ENCODE results near the gene ZNRF2. TPM values are rescaled to one million over a fixed set of nuclear protein-coding genes. Genes with fewer than 3 reads are reported as not detected.
A peak's percentile ranks its signal among the peaks of the same experiment; 100 is the strongest.
"Not testable (repeated sequence)": the region's sequence is repeated elsewhere in the genome, so short reads cannot be mapped to it uniquely, and the experiment has no call there.

Gene ZNRF2
- total and polyA plus RNA-seq, 2 donors from 2014 or later = 16.2 to 32.2 TPM

DNA sequence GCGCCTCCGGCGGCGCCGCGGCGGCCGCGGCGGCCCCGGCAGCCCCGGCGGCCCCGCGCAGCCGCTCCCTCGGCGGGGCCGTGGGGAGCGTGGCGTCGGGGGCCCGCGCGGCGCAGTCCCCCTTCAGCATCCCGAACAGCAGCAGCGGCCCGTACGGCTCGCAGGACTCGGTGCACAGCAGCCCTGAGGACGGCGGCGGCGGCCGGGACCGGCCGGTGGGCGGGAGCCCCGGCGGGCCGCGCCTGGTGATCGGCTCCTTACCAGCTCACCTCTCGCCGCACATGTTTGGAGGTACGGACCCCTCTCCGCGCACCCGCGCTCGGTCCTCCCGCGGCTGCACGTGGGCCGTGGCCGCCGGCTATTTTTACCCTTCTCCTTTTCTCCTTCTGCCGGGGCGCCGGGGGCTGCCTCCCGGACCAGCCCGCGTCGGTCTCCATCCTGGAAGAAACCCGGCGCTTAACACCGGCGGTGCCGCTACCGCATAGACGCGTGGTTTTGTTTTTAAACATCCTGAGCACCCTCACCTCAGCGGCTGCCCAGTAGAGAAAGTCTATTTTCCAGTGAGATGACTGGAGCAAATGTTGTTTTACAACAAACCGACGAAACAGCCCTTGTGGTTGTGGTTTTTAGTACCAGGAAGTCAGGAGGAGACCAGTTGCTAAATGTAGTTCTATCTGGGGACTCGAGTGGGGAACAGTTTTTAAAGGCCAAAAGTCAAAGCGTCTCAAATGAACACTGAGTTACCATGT, 1.3 kb downstream of the ZNRF2 start:
- H3K9me3 ChIP-seq (ENCODE audit: control insufficient read depth in 2 of 3, insufficient read depth in 1 of 3, low read length in 3 of 3) = no peaks in the 10 kb centered on the region
- peak overlapping the region; percentile 77 to 94 (median 77) for H3K9ac ChIP-seq (ENCODE audit: low read length in 3 of 3)
- TF ChIP-seq, protein P1, sequence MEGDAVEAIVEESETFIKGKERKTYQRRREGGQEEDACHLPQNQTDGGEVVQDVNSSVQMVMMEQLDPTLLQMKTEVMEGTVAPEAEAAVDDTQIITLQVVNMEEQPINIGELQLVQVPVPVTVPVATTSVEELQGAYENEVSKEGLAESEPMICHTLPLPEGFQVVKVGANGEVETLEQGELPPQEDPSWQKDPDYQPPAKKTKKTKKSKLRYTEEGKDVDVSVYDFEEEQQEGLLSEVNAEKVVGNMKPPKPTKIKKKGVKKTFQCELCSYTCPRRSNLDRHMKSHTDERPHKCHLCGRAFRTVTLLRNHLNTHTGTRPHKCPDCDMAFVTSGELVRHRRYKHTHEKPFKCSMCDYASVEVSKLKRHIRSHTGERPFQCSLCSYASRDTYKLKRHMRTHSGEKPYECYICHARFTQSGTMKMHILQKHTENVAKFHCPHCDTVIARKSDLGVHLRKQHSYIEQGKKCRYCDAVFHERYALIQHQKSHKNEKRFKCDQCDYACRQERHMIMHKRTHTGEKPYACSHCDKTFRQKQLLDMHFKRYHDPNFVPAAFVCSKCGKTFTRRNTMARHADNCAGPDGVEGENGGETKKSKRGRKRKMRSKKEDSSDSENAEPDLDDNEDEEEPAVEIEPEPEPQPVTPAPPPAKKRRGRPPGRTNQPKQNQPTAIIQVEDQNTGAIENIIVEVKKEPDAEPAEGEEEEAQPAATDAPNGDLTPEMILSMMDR (IDR thresholded peaks at IDR 0.05; ENCODE audit: borderline replicate concordance, extremely low read depth, insufficient read depth) = no peak
- peak overlapping the region; percentile 96 to 98 for H3K27ac ChIP-seq (ENCODE audit: low read depth in 2 of 2, low read length in 2 of 2)
- intact Hi-C loops (cut with DNase I) = no loop called here
- no peaks in the 10 kb centered on the region for H3K36me3 ChIP-seq (ENCODE audit: control insufficient read depth in 2 of 3, insufficient read depth in 3 of 3, low read length in 3 of 3)
- DNase-seq (peak; percentile 46 to 82 (median 69)), FAIRE-seq (no peak)
- H3K4me1 ChIP-seq (ENCODE audit: control insufficient read depth in 2 of 3, insufficient read depth in 2 of 3, low read depth in 1 of 3, low read length in 3 of 3) = peaks cover 0 to 11% (median 4%) of the 10 kb centered on the region in 3 donors
- peak overlapping the region; percentile 76 to 91 (median 86) for H3K4me3 ChIP-seq (ENCODE audit: low read length in 3 of 3)
- no peaks in the 10 kb centered on the region for H3K27me3 ChIP-seq (ENCODE audit: control insufficient read depth, insufficient read depth, low read length)

DNA sequence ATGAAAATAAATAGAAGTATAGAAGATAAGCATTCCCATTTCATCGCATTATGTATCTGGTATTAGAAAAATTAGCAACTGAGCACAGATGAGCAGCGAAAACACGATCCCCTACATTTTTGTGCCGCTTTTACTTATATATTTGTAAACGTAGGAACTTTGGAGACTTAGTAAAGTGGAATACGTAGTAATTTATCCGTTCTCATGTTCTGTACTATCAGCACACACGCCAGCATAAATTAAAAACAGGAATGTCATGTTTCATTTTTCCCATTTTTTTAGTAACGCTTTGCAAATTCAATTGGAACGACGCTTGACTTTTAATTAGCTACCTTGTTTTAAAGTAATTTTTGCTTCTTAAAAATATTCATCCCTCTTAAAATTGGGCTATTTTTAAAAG, 2.4 kb downstream of the ZNRF2 start:
- Histone ChIP-seq H3K27me3 (ENCODE audit: control insufficient read depth, insufficient read depth, low read length) (no peaks in the 10 kb centered on the region), H3K9me3 (ENCODE audit: control insufficient read depth in 2 of 3, insufficient read depth in 1 of 3, low read length in 3 of 3) (no peaks in the 10 kb centered on the region), H3K27ac (ENCODE audit: low read depth in 2 of 2, low read length in 2 of 2) (peak overlapping the region in 1 of 2 donors; percentile 43), H3K9ac (ENCODE audit: low read length in 3 of 3) (peak overlapping the region; percentile 1 to 77 (median 77)), H3K4me3 (ENCODE audit: low read length in 3 of 3) (peak overlapping the region; percentile 76 to 91 (median 86)), H3K4me1 (ENCODE audit: control insufficient read depth in 2 of 3, insufficient read depth in 2 of 3, low read depth in 1 of 3, low read length in 3 of 3) (peaks cover 0 to 11% (median 6%) of the 10 kb centered on the region in 3 donors), H3K36me3 (ENCODE audit: control insufficient read depth in 2 of 3, insufficient read depth in 3 of 3, low read length in 3 of 3) (no peaks in the 10 kb centered on the region)
- TF ChIP-seq, protein P1 (IDR thresholded peaks at IDR 0.05; ENCODE audit: borderline replicate concordance, extremely low read depth, insufficient read depth) = no peak
- intact Hi-C loops (cut with DNase I) = no loop called here
- FAIRE-seq = no peak
- DNase-seq = peak in 1 of 5 donors; percentile 14

DNA sequence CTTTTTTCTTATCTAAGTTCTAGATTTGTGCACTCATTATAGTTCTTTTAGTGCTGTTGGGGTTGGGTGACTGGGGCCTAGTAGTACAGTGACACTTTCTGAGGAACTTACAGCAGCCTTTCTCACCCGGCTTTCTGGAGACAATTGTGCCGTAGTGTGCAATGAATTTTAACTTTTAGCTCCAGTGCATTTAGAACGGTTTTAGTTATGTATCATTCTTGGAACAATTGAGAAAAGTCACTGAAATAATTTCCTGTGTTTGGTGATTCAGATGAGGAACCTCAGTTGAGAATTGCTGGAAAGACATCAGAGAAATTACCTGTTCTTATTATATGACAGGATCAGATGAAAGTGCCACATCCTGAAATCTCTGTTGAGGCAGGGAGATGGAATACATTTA, 3.2 kb downstream of the ZNRF2 start:
- H3K27ac ChIP-seq (ENCODE audit: low read depth in 2 of 2, low read length in 2 of 2); H3K27me3 ChIP-seq (ENCODE audit: control insufficient read depth, insufficient read depth, low read length); H3K9me3 ChIP-seq (ENCODE audit: control insufficient read depth in 2 of 3, insufficient read depth in 1 of 3, low read length in 3 of 3); FAIRE-seq; H3K36me3 ChIP-seq (ENCODE audit: control insufficient read depth in 2 of 3, insufficient read depth in 3 of 3, low read length in 3 of 3); intact Hi-C loops (cut with DNase I); H3K9ac ChIP-seq (ENCODE audit: low read length in 3 of 3); DNase-seq: not testable (repeated sequence)
- Histone ChIP-seq H3K4me1 (ENCODE audit: control insufficient read depth in 2 of 3, insufficient read depth in 2 of 3, low read depth in 1 of 3, low read length in 3 of 3) (peaks cover 0 to 11% (median 6%) of the 10 kb centered on the region in 3 donors), H3K4me3 (ENCODE audit: low read length in 3 of 3) (peak overlapping the region in 2 of 3 donors; percentile 40 to 91)

DNA sequence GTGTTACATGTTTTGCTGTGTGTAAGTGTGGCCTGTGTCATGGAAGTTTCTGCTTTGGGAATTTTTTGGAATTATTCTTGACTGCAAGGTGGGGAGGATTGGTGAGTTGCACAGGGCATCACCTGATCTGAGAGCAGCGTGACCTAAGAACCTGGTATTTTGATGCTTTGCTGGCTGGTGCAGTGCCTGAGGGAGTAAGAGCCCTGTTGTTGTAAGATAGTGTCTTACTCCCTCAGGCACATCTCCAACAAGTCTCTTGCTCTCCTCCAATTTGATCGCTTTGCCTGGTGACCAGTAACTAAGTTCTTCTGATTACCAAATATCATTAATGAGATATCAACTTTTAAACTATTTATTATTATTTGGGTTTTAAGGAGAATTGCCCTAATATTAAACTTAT, 5.2 kb downstream of the ZNRF2 start:
- not testable (repeated sequence) for H3K36me3 ChIP-seq (ENCODE audit: control insufficient read depth in 2 of 3, insufficient read depth in 3 of 3, low read length in 3 of 3); FAIRE-seq; H3K4me3 ChIP-seq (ENCODE audit: low read length in 3 of 3)

DNA sequence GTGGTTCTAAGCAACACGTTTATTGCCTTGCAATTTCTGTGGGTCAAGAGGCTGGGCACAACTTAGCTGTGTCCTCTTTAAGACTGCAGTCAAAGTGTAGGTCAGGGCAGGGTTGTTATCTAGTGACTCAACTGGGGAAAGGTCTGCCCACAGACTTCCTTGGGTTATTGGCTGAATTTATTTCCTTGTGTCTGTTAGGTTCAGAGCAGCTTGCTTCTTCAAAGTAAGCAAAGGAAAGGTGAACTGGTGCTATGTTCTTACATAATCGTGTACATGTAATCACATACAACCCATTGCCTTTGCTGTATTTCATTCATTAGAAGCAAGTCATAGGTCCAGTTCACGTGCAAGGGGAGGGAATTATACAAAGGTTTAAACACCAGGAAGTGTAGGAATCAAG, 5.9 kb downstream of the ZNRF2 start:
- H3K27ac ChIP-seq (ENCODE audit: low read depth in 2 of 2, low read length in 2 of 2); H3K4me3 ChIP-seq (ENCODE audit: low read length in 3 of 3); DNase-seq; intact Hi-C loops (cut with DNase I); FAIRE-seq; H3K9ac ChIP-seq (ENCODE audit: low read length in 3 of 3); H3K9me3 ChIP-seq (ENCODE audit: control insufficient read depth in 2 of 3, insufficient read depth in 1 of 3, low read length in 3 of 3); H3K36me3 ChIP-seq (ENCODE audit: control insufficient read depth in 2 of 3, insufficient read depth in 3 of 3, low read length in 3 of 3); H3K27me3 ChIP-seq (ENCODE audit: control insufficient read depth, insufficient read depth, low read length): not testable (repeated sequence)
- H3K4me1 ChIP-seq (ENCODE audit: control insufficient read depth in 2 of 3, insufficient read depth in 2 of 3, low read depth in 1 of 3, low read length in 3 of 3) = peaks cover 0 to 11% (median 5%) of the 10 kb centered on the region in 3 donors

More for the DNA sequence above, 5.2 kb downstream of the ZNRF2 start:
- H3K9ac ChIP-seq (ENCODE audit: low read length in 3 of 3); intact Hi-C loops (cut with DNase I); H3K9me3 ChIP-seq (ENCODE audit: control insufficient read depth in 2 of 3, insufficient read depth in 1 of 3, low read length in 3 of 3); H3K27me3 ChIP-seq (ENCODE audit: control insufficient read depth, insufficient read depth, low read length); DNase-seq; H3K27ac ChIP-seq (ENCODE audit: low read depth in 2 of 2, low read length in 2 of 2): not testable (repeated sequence)
- H3K4me1 ChIP-seq (ENCODE audit: control insufficient read depth in 2 of 3, insufficient read depth in 2 of 3, low read depth in 1 of 3, low read length in 3 of 3) = peaks cover 0 to 11% (median 5%) of the 10 kb centered on the region in 3 donors

DNA sequence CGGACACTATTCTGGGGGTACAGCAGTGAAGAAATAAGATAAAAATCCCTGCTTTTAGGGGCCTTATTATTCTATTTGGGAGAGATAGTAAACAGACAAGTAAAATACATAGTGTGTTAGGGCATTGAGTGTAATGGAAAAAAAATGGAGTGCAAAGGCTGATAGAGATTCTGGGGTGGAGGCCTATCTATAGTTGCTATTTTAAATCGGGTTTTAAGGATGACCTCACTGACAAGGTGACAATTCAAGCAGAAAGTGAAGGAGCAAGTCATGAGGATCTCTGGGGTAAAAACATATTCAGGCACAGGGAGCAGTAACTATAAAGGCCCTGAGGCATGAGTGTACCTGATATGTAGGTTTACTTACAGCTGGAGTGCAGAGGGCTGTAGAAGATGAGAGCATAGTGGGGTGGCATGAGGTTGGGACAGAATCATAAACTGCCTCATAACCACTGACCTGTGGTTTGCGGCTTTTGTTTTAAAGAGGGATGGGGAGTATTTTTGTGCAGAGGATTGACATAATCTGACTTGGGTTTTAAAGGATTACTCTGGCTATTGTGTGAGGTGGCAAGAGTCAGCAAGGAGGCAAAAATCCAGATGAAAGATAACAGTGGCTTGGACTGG, 8.1 kb downstream of the ZNRF2 start:
- H3K9ac ChIP-seq (ENCODE audit: low read length in 3 of 3); H3K27me3 ChIP-seq (ENCODE audit: control insufficient read depth, insufficient read depth, low read length); FAIRE-seq; H3K36me3 ChIP-seq (ENCODE audit: control insufficient read depth in 2 of 3, insufficient read depth in 3 of 3, low read length in 3 of 3); H3K4me3 ChIP-seq (ENCODE audit: low read length in 3 of 3); DNase-seq; H3K9me3 ChIP-seq (ENCODE audit: control insufficient read depth in 2 of 3, insufficient read depth in 1 of 3, low read length in 3 of 3); H3K27ac ChIP-seq (ENCODE audit: low read depth in 2 of 2, low read length in 2 of 2); intact Hi-C loops (cut with DNase I): not testable (repeated sequence)
- peaks cover 0 to 11% (median 5%) of the 10 kb centered on the region in 3 donors for H3K4me1 ChIP-seq (ENCODE audit: control insufficient read depth in 2 of 3, insufficient read depth in 2 of 3, low read depth in 1 of 3, low read length in 3 of 3)

Data from kidney (tissue), 14 donors.